Neural progenitor cell (in vitro differentiated cells): ENCODE data around the gene GNB3.

Source experiments
- EZH2 ChIP-seq: fragments of 200-600 bp; sonication (generic); IDR thresholded peaks from 2 replicates; pipeline ENCODE4 v1.6.1; 2017; ENCODE audit warnings: antibody characterized with exemption, mild to moderate bottlenecking, moderate library complexity
- TF ChIP-seq, protein P1 (sequence below): fragments of 200-600 bp; sonication (generic); IDR thresholded peaks from 2 replicates; pipeline ENCODE4 v1.5.1; 2017; ENCODE audit warnings: antibody characterized with exemption, mild to moderate bottlenecking

DNA sequence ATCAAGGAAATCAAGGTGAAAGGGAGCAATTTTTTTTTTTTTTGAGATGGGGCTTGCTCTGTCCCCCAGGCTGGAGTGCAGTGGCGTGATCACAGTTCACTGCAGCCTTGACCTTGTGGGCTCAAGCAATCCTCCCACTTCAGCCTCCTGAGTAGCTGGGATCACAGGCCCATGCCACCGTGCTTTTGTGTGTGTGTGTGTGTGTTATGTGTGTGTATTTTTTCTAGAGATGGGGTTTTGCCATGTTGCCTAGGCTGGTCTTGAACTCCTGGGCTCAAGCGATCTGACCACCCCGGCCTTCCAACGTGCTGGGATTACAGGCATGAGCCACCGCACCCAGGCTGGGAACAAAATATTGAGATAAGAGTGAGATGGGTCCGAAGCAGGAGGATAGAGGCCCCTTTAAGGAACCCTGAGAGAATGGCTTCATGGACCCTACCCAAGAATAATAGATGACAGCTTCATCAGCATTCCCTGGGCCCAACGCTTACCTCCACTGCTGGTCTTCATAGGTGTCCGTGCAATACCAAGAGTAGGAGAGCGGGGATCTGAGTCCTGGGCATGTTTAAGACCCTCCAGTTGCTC is 9.3 kb downstream of the GNB3 start:
- TF ChIP-seq, protein P1, sequence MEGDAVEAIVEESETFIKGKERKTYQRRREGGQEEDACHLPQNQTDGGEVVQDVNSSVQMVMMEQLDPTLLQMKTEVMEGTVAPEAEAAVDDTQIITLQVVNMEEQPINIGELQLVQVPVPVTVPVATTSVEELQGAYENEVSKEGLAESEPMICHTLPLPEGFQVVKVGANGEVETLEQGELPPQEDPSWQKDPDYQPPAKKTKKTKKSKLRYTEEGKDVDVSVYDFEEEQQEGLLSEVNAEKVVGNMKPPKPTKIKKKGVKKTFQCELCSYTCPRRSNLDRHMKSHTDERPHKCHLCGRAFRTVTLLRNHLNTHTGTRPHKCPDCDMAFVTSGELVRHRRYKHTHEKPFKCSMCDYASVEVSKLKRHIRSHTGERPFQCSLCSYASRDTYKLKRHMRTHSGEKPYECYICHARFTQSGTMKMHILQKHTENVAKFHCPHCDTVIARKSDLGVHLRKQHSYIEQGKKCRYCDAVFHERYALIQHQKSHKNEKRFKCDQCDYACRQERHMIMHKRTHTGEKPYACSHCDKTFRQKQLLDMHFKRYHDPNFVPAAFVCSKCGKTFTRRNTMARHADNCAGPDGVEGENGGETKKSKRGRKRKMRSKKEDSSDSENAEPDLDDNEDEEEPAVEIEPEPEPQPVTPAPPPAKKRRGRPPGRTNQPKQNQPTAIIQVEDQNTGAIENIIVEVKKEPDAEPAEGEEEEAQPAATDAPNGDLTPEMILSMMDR = no peak
- TF ChIP-seq EZH2 = no peak
